RWPE1 (cell line): ENCODE results near the gene KCNQ5.

Experiments
- CTCF ChIA-PET: fragments of 350-600 bp; sonication (Branson Sonifier 250); formaldehyde crosslinking; extraction: SDS; loops from one replicate; lab custom pipeline; 2021; lab: Yijun Ruan, JAX
- POLR2A ChIA-PET: fragments of 400-600 bp; formaldehyde crosslinking; extraction: SDS; loops from one replicate; lab custom pipeline; 2020; ENCODE audit warnings: antibody characterized with exemption; ENCODE audit not compliant: low non-redundant PET; lab: Yijun Ruan, JAX
- DNase-seq: peaks from one replicate; pipeline ENCODE4 v3.0.0; 2012; ENCODE audit warnings: low spot score
- H3K27ac ChIP-seq: fragments of 450-650 bp; 2 replicates; pipeline ENCODE4 v1.5.1; 2017
- TF ChIP-seq, protein P1 (sequence below): fragments of 450-650 bp; conservative IDR thresholded peaks from 2 replicates; pipeline ENCODE4 v1.5.1; 2017; ENCODE audit warnings: low read depth, mild to moderate bottlenecking

The KCNQ5 gene

DNA sequence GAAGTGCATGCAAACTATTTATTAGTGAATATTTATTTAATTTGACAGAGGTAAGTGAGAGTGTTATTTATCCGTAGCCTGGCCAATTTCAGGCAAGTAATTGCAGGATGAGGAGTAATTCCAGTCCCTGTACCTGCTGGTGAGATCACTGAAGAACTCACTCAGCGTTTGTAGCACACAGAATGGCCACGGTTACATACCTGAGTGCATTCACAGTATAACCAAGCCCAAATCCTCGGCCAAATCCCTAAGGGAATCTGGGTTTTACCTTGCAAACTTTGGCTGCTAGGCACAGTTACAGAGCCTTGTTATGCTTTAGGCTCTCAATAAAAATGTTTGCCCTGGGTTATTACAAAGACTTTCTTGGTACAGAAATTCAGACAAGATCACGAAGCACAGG lies 93.3 kb downstream of the KCNQ5 start:
- ChIA-PET CTCF (no interaction called here), POLR2A (no interaction called here)
- TF ChIP-seq, protein P1, sequence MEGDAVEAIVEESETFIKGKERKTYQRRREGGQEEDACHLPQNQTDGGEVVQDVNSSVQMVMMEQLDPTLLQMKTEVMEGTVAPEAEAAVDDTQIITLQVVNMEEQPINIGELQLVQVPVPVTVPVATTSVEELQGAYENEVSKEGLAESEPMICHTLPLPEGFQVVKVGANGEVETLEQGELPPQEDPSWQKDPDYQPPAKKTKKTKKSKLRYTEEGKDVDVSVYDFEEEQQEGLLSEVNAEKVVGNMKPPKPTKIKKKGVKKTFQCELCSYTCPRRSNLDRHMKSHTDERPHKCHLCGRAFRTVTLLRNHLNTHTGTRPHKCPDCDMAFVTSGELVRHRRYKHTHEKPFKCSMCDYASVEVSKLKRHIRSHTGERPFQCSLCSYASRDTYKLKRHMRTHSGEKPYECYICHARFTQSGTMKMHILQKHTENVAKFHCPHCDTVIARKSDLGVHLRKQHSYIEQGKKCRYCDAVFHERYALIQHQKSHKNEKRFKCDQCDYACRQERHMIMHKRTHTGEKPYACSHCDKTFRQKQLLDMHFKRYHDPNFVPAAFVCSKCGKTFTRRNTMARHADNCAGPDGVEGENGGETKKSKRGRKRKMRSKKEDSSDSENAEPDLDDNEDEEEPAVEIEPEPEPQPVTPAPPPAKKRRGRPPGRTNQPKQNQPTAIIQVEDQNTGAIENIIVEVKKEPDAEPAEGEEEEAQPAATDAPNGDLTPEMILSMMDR = no peak
- no peak overlapping the region for H3K27ac ChIP-seq
- DNase-seq = no peak

DNA sequence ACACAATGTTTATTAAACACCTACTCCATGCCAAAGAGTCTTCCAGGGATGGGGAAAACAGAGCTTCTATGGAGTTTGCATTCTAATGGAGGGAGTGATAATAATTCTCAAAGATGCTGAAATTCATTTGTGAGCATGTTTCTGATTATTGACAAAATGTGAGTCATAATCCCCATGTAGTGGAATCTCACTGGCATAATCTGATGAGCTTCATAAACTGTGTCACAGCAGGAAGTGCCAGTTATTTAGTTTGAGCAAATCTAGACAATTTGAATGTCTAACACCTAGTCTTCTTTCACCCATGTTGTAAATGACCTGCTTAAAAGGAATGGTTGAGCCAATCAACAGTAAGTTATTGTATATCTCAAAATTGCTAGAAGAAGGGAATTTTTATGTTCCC lies 95.1 kb downstream of the KCNQ5 start:
- ChIA-PET CTCF (no interaction called here), POLR2A (no interaction called here)
- TF ChIP-seq, protein P1 = no peak
- DNase-seq = no peak
- no peak overlapping the region for H3K27ac ChIP-seq

DNA sequence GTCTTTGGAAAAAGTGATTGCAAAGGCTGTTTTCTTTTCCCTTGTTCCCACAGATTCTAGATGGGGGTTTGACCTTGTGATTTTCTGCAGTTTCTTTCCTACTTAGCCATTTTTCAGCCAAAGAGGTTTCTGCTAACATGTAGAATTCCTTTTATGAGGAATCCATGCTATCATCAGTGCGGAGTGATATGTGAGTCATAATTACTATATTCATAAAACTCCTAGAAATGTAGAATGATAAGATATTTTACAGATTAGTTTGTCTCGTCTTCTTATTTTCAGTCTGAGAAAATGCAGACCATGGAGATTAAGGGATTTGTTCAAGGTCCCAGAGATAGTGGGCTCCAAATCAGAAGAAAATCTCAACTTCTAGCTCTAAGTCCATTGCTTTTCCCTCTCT lies 98.6 kb downstream of the KCNQ5 start:
- DNase-seq = no peak
- POLR2A ChIA-PET = no interaction called here
- TF ChIP-seq, protein P1 = no peak
- H3K27ac ChIP-seq = no peak overlapping the region
- CTCF ChIA-PET = no interaction called here

DNA sequence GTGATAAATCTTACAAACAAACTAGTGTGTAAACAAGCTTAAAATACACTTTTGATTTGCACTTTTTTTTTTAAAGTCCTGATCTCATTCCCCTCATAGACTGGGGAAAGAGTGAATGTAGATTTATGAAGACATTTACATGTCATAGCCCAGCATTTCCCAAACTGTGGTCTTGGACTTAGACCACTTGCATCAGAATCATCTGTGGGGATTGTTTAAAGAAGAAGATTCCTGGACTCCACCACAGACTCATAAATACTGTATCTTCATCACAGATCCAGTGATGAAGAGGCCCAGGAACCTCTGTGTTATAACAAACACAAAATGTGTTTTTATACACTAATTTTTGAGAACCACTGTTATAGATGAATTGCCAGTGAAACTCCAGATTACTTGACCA lies 99.5 kb downstream of the KCNQ5 start:
- ChIA-PET CTCF (no interaction called here), POLR2A (no interaction called here)
- no peak overlapping the region for H3K27ac ChIP-seq
- DNase-seq = no peak
- TF ChIP-seq, protein P1 = no peak

DNA sequence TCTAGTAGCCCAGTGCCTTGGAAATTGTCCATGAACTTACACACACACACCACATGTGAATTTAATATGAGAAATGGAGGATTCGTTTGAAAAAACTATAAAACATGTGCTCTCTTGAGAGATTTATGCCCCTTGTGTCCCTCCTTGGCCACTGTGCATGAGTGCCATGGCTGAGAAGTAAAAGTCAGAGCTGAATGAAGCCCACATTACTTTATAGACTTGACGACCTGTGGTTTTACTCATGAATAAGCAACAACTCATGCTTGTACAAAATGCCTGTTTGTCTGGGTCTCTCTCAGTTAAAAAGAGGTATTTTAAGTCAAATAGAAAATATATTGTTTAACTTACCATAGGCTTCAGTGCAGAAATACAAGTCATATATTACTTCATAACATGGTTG lies 102.7 kb downstream of the KCNQ5 start:
- ChIA-PET CTCF (no interaction called here), POLR2A (no interaction called here)
- TF ChIP-seq, protein P1 = no peak
- H3K27ac ChIP-seq = no peak overlapping the region
- DNase-seq = no peak

DNA sequence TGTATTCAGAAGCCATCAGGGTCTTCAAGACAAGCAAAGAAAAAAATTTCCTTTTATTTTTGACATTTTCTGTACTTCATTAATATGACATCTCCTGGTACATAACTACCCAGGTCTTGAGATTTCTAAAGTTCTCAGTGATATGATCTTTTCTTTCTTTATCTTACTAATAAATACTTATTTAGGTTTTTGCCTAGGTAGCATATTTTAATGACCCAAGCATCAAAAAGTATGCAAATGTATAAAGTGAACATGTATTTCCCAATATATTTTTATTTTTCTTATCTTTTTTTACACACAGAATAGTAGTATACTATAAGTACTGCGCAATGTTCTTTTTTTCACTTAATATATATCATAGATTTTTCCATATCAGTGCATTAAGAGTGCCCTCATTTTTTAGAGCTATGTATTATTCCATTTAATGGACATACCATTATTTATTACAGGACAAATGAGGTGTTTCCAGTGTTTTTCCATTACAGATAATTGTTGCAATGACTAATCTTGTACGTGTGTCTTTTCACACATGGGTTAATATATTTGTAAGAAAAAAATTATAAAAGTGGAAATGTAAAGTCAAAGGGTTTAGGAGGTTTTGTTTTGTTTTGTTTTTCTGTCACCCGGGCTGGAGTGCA lies 107.0 kb downstream of the KCNQ5 start:
- CTCF ChIA-PET = interaction anchor here (0.5 kb wide), 1 partner anchor 149 kb away, joined by 3 read pairs; no protein-coding TSS in a partner anchor
- DNase-seq = no peak
- TF ChIP-seq, protein P1 = no peak
- no peak overlapping the region for H3K27ac ChIP-seq
- POLR2A ChIA-PET = no interaction called here
